B cell (primary cell): ENCODE data around the gene ARFGAP2.

ENCODE experiments used
- CTCF ChIP-seq: fragments of 200-600 bp; IDR thresholded peaks from one replicate; pipeline ENCODE4 v1.8.0; 2022; ENCODE audit warnings: antibody characterized with exemption, mild to moderate bottlenecking
- EZH2 ChIP-seq: IDR thresholded peaks from 2 replicates; pipeline ENCODE4 v1.6.1; 2012; ENCODE audit warnings: borderline replicate concordance, low read depth, mild to moderate bottlenecking, moderate library complexity, low read length; ENCODE audit not compliant: insufficient read depth, poor library complexity, severe bottlenecking

GRCh38 chr11:47124675-47125074 lies 52.0 kb downstream of the ARFGAP2 start:
- TF ChIP-seq CTCF (no peak), EZH2 (no peak)
